HL-60 (cell line): ENCODE data around the gene RGS10.

ENCODE experiments used
- CTCF ChIP-seq: IDR thresholded peaks from one replicate; pipeline ENCODE4 v1.5.1; 2011; ENCODE audit warnings: low read length, control low read depth, inconsistent platforms; ENCODE audit not compliant: insufficient read depth
- REST ChIP-seq: IDR thresholded peaks from 2 replicates; pipeline ENCODE4 v1.6.1; 2012; ENCODE audit warnings: low read depth; ENCODE audit not compliant: insufficient replicate concordance

- TF ChIP-seq REST (no peak), CTCF (no peak)
These were observed 17.4 kb downstream of the RGS10 start for GRCh38 chr10:119525116-119525515.
